Bone marrow (tissue), 2 donors: ENCODE results near the gene KANSL3.
"Not testable (repeated sequence)": the region's sequence is repeated elsewhere in the genome, so short reads cannot be mapped to it uniquely, and the experiment has no call there.

Experiments used
- DNase-seq, 2 donors: peaks; one replicate each; lab custom pipeline; 2025; lab: John Stamatoyannopoulos, UW

Gene KANSL3

GRCh38 chr2:96654791-96655190 lies 16.7 kb upstream of the KANSL3 start:
- DNase-seq, result not testable (repeated sequence)

DNA sequence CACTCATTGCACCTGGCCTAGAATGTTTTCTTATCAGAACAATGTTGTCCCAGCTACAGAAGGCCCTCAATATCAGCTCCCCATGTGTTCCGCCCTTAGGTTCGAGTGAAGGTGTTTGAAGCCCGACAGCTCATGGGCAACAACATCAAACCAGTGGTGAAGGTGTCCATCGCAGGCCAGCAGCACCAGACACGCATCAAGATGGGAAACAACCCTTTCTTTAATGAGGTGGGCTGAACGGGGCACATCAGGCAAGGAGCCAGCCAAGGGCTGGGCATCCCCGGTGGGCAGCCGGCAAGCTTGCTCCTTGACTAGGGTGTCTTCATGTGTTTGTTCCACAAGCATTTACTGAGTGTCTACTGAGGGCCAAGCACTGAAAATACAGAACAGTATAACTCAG lies 13.7 kb upstream of the KANSL3 start:
- DNase-seq, result no peak

- DNase-seq, result no peak
Observed at GRCh38 chr2:96649342-96649741, 11.2 kb upstream of the KANSL3 start.

DNA sequence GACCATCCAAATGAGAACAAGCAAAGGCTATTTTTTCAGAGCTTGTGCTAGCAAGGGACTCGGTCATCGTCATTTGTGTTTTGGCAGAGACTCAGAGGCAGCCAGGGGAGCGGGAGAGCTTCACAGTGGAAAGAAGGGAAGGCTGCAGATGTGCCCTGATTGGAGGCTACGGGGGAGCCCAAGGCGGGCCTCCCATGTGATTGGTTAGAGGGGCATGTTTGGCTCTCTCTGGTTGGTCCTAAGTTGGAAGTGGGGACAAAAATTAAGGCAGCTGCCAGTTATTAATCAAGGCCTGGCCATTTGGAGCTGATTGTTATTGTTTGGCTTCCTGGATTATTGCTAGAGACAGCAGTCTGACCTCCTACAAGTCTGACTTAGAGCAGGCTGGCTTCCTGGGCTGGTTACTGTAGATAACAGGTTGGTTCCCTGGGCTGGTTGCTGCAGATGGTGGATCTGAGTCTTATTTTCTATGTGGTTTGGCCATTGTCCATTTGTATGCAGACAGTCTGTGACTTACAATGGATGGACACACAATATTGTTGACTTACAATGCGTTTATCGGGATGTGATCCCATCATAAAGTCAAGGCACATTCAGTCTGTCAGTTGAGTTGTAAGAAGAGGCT lies 10.3 kb upstream of the KANSL3 start:
- DNase-seq, result no peak

DNA sequence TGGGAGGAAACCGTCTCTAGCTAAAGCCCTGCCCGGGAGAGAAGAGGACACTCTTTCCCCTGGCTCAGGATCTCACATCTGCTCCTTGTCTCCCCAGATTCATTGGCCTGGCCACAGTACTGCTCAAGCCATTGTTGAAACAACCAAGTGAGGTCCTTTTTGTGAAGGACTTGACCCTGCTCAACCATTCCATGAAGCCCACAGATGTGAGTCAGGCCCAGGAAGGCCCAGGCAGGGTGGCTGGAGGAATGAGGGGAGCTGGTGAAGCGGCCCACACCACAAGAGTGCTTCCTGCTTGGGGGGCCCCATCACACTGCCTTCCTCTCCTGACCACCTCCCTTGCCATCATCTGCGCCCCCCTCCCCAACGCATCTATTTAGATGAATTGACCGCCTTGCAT lies 9.6 kb upstream of the KANSL3 start:
- no peak for DNase-seq

GRCh38 chr2:96642564-96643360 lies 4.7 kb upstream of the KANSL3 start, which contains the start of gene FER1L5:
Gene FER1L5, plus strand, starts transcription at chr2:96642764. Its CDS starts 73 bp downstream, at chr2:96642837.
- DNase-seq, result no peak

DNA sequence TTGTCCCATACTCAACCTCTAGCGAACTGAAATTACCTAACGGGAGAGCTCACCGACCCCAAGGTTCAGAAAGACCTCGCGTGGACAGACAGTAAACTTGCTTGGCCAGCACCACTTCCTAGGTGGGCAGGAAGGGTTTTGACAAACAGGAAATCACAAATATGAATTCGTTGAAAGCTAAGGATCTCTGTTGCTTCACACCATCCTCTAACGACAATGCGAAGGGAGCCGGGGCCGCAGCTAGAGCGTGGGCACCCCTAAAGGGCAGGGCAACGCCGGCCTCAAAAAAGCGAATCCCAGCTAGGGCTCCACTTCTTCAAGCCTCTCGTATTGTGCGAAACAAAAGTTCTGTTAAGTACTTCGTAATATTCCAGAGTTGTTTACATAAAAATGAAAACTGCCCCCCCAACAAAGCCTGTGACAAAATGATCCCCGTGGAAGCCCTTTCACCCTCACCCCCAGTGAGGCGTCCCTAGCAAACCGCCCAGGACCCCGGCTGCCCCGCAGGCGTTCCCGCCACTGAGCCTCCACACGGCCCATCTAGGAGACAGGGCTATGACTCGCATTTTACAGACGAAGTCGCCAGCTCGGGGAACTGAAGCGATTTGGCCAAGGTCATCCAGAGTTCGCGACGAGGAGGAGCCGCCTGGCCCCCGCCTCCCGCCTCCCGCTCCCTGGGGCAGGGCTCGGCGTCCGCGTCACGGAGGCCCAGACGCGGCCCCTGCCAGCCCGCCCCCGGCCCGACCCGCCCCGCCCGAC lies 548 bp downstream of the KANSL3 start:
- DNase-seq, result peak; percentile 37 to 94

DNA sequence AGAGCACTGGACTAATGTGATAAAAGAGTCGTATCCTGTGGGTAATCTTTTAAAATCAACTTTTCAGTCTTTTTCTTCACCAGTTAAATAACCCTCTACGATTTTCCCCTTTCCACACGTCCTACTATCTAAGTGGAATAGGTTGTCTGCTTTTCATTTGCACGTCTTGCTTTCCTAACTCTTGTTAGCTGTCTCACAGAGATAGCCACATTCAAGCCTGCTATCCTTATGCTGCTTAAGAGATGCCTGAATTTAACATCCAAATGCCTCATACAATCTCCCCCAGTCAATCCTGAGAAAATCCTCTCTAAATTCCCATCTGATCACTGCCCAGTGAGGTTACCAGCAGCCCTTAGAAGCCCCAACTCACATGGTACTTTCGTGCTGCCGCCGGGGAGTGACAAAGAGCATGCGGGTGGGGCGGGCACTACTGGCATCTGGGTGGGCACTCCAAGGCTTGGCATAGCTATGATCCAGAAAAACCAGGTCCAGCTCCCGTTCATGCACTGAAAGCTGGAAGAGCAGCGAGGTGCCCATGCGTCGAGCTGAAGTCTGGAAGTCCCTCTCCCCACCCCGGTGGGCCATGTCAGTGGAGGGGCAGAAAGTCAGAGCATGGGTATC lies 1.5 kb downstream of the KANSL3 start:
- DNase-seq, result no peak

DNA sequence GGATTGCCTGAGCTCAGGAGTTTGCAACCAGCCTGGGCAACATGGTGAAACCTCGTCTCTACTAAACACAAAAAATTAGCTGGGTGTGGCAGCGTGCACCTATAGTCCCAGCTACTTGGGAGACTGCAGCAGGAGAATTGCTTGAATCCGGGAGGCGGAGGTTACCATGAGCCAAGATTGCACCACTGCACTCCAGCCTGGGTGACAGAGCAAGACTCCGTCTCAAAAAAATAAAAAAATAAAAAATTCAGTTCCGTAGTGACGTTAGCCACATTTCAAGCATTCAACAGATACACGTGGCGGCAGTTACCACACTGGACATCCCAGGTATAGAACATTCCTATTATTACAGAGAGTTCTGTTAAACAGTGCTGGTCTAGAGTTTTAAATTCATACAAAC lies 4.5 kb downstream of the KANSL3 start:
- DNase-seq, result no peak

GRCh38 chr2:96631804-96632435 lies 6.2 kb downstream of the KANSL3 start:
- no peak for DNase-seq

DNA sequence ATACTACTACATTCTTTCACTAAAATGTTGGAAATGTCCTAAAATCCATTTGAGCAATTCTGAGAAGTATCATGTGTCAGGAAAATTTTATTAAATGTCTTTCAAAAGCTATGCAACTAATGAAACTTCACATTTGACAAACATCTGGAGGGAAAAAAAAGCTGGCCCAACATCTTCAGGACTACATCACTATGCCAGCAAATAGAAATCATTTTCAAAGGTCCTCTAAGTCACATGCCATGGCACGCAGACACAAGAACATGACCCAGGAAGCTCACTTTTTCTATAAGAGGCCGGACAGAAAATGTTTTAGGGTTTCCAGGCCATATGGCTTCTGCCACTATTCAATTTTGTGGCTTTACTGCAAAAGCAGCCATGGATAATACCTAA lies 11.6 kb downstream of the KANSL3 start:
- no peak for DNase-seq

DNA sequence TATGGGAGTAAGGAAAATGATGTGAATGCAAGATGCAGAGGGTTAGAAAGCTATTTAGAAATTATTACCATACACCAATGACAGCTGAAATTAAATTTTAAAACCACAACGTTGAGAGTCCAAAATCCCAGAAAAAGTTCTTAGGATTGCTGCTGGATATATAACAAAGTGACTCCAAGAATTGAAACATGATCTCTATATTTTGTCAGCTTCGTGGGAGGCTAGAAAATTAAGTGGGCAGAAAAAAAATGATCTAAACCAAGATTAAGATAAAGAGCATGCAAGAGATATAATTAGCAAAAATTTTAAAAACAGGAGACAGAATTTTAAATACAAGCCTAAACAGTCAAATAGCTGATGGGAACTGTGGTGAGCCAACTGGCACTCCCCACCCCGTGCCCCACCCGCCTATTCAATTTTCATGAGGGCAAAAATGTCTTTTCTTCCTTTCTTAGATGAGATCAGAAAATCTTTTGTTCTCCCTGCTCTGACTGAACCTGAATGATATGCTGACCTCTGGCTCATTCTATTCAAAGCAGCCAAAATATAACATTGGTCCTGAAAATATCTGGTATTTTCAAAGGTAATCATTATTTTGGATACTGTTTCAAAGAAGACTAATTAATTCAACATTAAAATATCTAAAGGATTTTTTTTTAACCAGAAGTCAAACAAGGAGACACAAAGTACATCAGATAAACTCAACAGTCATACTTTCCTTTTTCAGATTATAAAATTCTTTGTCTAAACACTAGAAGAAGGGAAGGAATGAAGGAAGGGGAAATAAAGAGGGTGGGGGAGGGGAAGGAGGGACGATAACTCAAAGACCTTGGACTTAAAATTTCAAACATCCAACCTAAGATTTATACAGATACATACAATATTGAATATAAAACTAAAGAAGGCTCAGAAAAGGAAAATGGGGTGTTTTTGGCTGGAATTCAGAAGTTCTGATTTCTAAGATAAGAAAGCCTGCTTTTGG lies 12.2 kb downstream of the KANSL3 start:
- no peak for DNase-seq

DNA sequence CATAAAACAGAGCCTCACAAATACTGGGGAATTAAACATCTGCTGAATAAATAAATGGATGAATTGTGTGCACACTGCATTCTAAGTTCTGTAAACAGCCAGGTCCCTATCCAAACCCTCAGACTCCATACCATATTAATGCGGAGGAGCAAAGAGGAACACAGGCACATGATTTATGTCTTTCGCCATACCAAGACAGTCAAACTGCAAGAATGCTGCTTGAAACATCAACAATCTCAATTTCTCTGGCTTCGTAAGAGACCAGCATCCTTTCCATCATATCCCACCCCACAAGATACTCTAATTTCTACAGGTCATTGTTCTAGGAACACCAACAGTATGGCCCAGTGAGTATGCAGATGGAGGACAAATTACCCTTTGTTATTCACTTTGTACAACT lies 15.0 kb downstream of the KANSL3 start:
- no peak for DNase-seq

- DNase-seq, result no peak
Observed at GRCh38 chr2:96622544-96622943, 15.6 kb downstream of the KANSL3 start.

DNA sequence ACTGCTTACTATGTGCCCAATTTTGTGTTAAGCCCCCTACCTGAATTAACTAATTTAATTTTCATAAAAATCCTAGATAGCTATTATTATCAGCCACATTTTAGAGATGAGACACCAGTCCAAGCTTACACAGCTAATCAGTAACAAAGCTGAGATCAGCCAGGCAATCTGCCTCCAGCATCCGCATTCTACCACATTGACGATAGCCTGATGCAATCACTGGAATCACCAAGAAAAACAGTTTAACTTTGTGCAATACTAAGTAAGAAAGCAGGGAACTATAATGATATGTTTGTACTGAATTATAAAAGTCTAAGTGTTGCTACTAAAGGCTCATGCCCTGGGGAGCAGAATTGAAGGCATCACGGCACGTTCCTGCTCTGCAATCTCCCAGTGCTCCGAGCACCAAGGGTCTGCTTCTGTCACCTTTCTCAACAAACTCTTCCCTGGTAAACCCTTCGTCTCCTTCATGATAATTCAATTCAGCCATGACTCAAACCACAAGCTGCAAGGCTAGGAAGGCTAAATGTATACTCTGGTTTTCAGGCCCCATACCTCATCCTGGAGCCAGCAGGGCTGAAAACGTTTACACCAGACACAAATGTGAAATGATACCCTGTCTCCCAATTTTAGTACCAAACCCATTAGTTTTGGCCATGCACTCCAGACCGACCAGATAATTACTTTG lies 19.4 kb downstream of the KANSL3 start:
- no peak for DNase-seq

GRCh38 chr2:96617012-96617411 lies 21.1 kb downstream of the KANSL3 start:
- no peak for DNase-seq

DNA sequence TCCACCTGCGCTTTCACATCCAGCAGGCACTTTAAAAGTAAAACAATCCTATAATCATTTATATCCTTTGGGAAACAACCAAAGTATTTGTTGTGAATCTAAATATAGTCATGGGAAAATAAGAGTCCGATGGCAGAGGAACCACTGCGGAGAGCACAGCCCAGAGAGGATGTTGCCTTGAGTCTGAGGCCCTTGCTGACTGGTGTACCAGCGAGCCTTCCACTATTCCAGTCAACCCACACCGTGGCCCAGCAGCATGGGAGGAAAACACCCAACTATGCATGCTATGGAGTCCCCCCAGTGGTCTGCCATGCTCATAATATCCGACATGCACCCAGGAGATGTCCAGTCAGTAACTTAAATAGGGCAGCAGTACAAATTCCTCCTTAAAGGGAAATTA lies 21.6 kb downstream of the KANSL3 start:
- DNase-seq, result no peak

- no peak for DNase-seq
Observed at GRCh38 chr2:96616128-96616527, 22.0 kb downstream of the KANSL3 start.

DNA sequence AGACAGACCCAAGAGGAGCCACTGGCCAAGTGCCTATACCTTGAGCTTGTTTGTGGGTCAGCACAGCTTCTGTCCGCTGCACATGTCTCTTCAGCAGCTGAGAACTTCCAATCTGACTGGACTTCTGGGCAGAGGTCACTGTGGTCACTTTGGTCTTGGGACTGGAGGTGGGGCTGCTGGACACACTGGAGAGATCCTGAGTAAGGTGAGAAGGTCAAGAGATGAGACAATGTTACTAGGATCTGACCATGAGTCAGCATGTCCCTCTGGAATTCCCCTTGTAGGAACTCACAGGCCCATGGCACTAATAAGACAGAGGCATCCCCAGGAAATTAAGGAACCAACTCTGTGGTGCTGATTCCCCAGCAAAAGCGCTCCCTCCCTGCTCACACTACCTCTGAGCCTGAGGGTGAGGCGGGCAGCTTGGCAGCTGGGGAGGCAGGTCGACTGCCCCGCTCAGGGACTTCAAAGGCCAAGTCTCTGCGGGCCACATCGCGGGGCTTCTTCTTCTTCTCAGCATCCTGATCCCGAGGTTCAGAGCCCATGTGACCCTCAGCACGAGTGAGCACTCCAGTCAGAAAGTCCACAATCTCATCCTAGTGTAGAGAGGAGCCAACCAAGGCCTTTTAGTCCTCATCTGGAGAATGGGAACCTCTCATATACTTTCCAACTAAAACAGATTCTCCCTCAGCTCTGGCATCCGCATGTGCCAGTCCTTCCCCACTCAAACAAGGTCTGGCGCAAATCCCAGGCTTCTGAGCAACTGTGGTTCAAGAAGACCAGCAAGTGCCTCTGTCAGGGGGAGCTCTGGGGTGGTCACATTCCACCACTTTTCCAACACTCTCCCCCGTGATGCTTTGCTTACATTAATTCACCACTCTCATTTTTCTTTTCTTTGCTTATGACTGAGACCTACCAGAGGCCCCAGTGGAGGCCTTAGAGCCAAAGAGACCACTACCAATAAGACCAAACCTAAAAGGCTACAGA lies 29.4 kb downstream of the KANSL3 start:
- no peak for DNase-seq
